K562 (cell line): ENCODE results near the gene STX7. TPM values are rescaled to one million over a fixed set of nuclear protein-coding genes. Genes with fewer than 3 reads are reported as not detected.

ENCODE experiments used
- ATAC-seq: fragments of 200-7000 bp; cut with Tn5 transposase; 3 replicates; pipeline ENCODE4 v1.9.1; 2020; ENCODE audit warnings: moderate library complexity
- BruUV-seq: library from RNA; stranded (reverse); fragments of 400-500 nt; replicated peaks from 2 replicates; lab custom pipeline; 2021; lab: Mats Ljungman, UMichigan
- CTCF ChIA-PET: fragments of 300-600 bp; formaldehyde crosslinking; extraction: SDS; loops from one replicate; lab custom pipeline; 2021; ENCODE audit warnings: low intra/inter-chr PET ratio; lab: Yijun Ruan, JAX
- POLR2A ChIA-PET: fragments of 300-600, 350-650 bp; sonication (Branson Sonifier 250); formaldehyde crosslinking; extraction: SDS; loops from one replicate; lab custom pipeline; 2021; ENCODE audit warnings: antibody characterized with exemption, inconsistent platforms; lab: Yijun Ruan, JAX
- DNase-seq, 4 experiments: peaks; one replicate each; pipeline versions ENCODE4 v3.0.0 to v3.0.0-alpha.2; 2011 to 2018; ENCODE audit warnings: low spot score in 3 of 4, mixed read lengths in 3 of 4; ENCODE audit errors: extremely low read depth in 1 of 4
- FAIRE-seq: peaks from 2 replicates; lab custom pipeline; 2011; peaks lifted over from hg19 to GRCh38; lab: Jason Lieb, UNC
- H2AFZ ChIP-seq: 2 replicates; pipeline ENCODE4 v1.6.0; 2011; ENCODE audit warnings: low read depth, low read length, control low read depth, inconsistent platforms
- H3K27ac ChIP-seq: fragments of 200-600 bp; 3 replicates; pipeline ENCODE4 v1.8.0; 2011; ENCODE audit warnings: low read depth, mild to moderate bottlenecking, control low read depth, inconsistent platforms, low read length, moderate library complexity, mixed read lengths; ENCODE audit errors: extremely low read depth
- H3K27me3 ChIP-seq, 2 experiments: fragments of 300-600 bp in 1 of 2; 2 replicates in 1 of 2; 3 replicates in 1 of 2; pipeline versions ENCODE4 v1.6.0 to v1.8.0; 2011; ENCODE audit warnings: inconsistent platforms in 2 of 2, low read length in 2 of 2, mild to moderate bottlenecking in 1 of 2, mixed read lengths in 1 of 2, moderate library complexity in 1 of 2; ENCODE audit not compliant: control insufficient read depth in 2 of 2, insufficient read depth in 2 of 2
- H3K36me3 ChIP-seq: fragments of 300-600 bp; 3 replicates; pipeline ENCODE4 v1.8.0; 2011; ENCODE audit warnings: mild to moderate bottlenecking, low read length, inconsistent platforms; ENCODE audit not compliant: control insufficient read depth, insufficient read depth
- H3K4me1 ChIP-seq, 2 experiments: fragments of 200-600 bp in 1 of 2; replicated peaks in 1 of 2; 2 replicates in 1 of 2; 3 replicates in 1 of 2; pipeline versions ENCODE4 v1.5.1 to v1.8.0; 2011; ENCODE audit warnings: inconsistent platforms in 2 of 2, low read length in 2 of 2, mild to moderate bottlenecking in 1 of 2, mixed read lengths in 1 of 2, moderate library complexity in 1 of 2; ENCODE audit not compliant: control insufficient read depth in 2 of 2, insufficient read depth in 2 of 2
- H3K4me2 ChIP-seq: 2 replicates; pipeline ENCODE4 v1.6.1; 2011; ENCODE audit warnings: low read length, control low read depth, inconsistent platforms, mixed read lengths; ENCODE audit not compliant: insufficient read depth
- H3K4me3 ChIP-seq: fragments of 200-600 bp; sonication (generic), shearing (Covaris generic); 2 replicates; pipeline ENCODE4 v1.5.1; 2016; ENCODE audit warnings: control low read depth, inconsistent platforms
- H3K79me2 ChIP-seq: fragments of 200-600 bp; 3 replicates; pipeline ENCODE4 v1.8.0; 2011; ENCODE audit warnings: low read length, inconsistent platforms; ENCODE audit not compliant: control insufficient read depth, insufficient read depth
- H3K9ac ChIP-seq, 2 experiments: 2 replicates each; pipeline versions ENCODE4 v1.6.0 to v1.6.1; 2011; ENCODE audit warnings: low read depth in 2 of 2, low read length in 2 of 2, control low read depth in 1 of 2, inconsistent platforms in 1 of 2, mild to moderate bottlenecking in 1 of 2, mixed read lengths in 1 of 2; ENCODE audit not compliant: insufficient read depth in 1 of 2
- H3K9me1 ChIP-seq: one replicate; pipeline ENCODE4 v1.6.0; 2011; ENCODE audit warnings: inconsistent platforms, mild to moderate bottlenecking, low read length, moderate library complexity; ENCODE audit not compliant: control insufficient read depth, insufficient read depth
- H3K9me3 ChIP-seq: replicated peaks from 2 replicates; pipeline ENCODE4 v1.5.1; 2011; ENCODE audit warnings: low read depth, low read length, inconsistent platforms; ENCODE audit not compliant: control insufficient read depth, insufficient read depth
- H4K20me1 ChIP-seq: replicated peaks from 2 replicates; pipeline ENCODE4 v1.6.1; 2011; ENCODE audit warnings: low read length, inconsistent platforms, mixed read lengths; ENCODE audit not compliant: control insufficient read depth, insufficient read depth
- SPI1 ChIP-seq: IDR thresholded peaks from 2 replicates; pipeline ENCODE4 v1.6.1; 2011; ENCODE audit warnings: low read depth, low read length, control low read depth, borderline replicate concordance
- ZNF318 ChIP-seq, 2 experiments: fragments of 450-650 bp; IDR thresholded peaks; 2 replicates each; pipeline ENCODE4 v1.6.1; 2016; ENCODE audit warnings: mild to moderate bottlenecking in 2 of 2, borderline replicate concordance in 1 of 2, low read depth in 1 of 2, moderate library complexity in 1 of 2
- WGBS: fragments of 100-300 bp; shearing (Covaris generic); methylation state at CpG from one replicate; pipeline ENCODE4 v1.1.6; 2016; ENCODE audit warnings: low coverage, mixed read lengths; ENCODE audit not compliant: insufficient coverage; ENCODE audit errors: missing lambda C conversion rate; 5-methylcytosine and 5-hydroxymethylcytosine counted together
- in situ Hi-C: fragments of 300-500 bp; cut with MboI; formaldehyde crosslinking; loops from 4 replicates; pipeline ENCODE4 v1.15.0; 2018; ENCODE audit warnings: inconsistent platforms, mixed read lengths
- intact Hi-C: fragments of 100-400 bp; cut with micrococcal nuclease; formaldehyde crosslinking; loops from 2 replicates; pipeline ENCODE4 v1.14.2; 2022
- polyA plus RNA-seq, 8 experiments: library from polyadenylated mRNA; depleted of rRNA in 4 of 8; stranded (reverse) in 5 of 8; unstranded in 3 of 8; fragments of >200 nt; fragmentation: Nextera tagmentation in 2 of 8; fragmentation: Illumina TruSeq in 1 of 8; extraction: Ambion mirVana in 2 of 8; extraction: Trizol in 1 of 8; gene quantifications; 2 replicates each; pipeline versions ENCODE4 v1.2.1 to v1.2.3, GENCODE V29; 2011 to 2014; ENCODE audit warnings: inconsistent platforms in 1 of 8, missing spikeins in 1 of 8
- total RNA-seq, 7 experiments: library from RNA; depleted of rRNA in 6 of 7; stranded (reverse); fragments of >200 nt in 6 of 7; fragmentation: Illumina TruSeq in 2 of 7; extraction: Trizol in 2 of 7; gene quantifications; 2 replicates each; pipeline versions ENCODE4 v1.2.1 to v1.2.3, GENCODE V29; 2011 to 2021; ENCODE audit warnings: low replicate concordance in 1 of 7

Gene STX7
- total and polyA plus RNA-seq, 9 of the 15 experiments (the other 6 are each of a cell fraction or from before 2014, with no cell fraction given), result 13.0 to 34.4 (median 25.3) TPM

- FAIRE-seq (no peak), DNase-seq (no peak)
- TF ChIP-seq ZNF318 (IDR thresholded peaks at IDR 0.05; ENCODE audit: borderline replicate concordance in 1 of 2, low read depth in 1 of 2) (no peak), SPI1 (peak; percentile 84; the same call in 1 of the 2 replicates)
- TF ChIP-seq, all 486 proteins: peak for 1
- CTCF ChIA-PET, result no interaction called here
- POLR2A ChIA-PET, result no interaction called here
- no peaks in the 10 kb centered on the region for H3K4me1 ChIP-seq
- WGBS, result 0% methylated on average over 3 of the region's 3 CpGs
- intact Hi-C loops (no loop called here), in situ Hi-C loops (no loop called here)
- no peak overlapping the region for H3K4me3 ChIP-seq
- no peaks in the 10 kb centered on the region for H3K79me2 ChIP-seq
- H3K27ac ChIP-seq, result no peak overlapping the region
- H3K9me1 ChIP-seq, result no peaks in the 10 kb centered on the region
- no peaks in the 10 kb centered on the region for H3K27me3 ChIP-seq
- H3K9me3 ChIP-seq, result no peaks in the 10 kb centered on the region
- BruUV-seq, result no TSS peak
- no peak overlapping the region for H3K9ac ChIP-seq
- no peaks in the 10 kb centered on the region for H4K20me1 ChIP-seq
- H3K36me3 ChIP-seq, result no peaks in the 10 kb centered on the region
- H2AFZ ChIP-seq, result no peak overlapping the region
- ATAC-seq, result no peak
- H3K4me2 ChIP-seq, result no peak overlapping the region
Measured at GRCh38 chr6:132410830-132411229, 102.1 kb downstream of the STX7 start.
